HG02588 (cell line): ENCODE data around the gene RNF223.
"Not testable (repeated sequence)": the region's sequence is repeated elsewhere in the genome, so short reads cannot be mapped to it uniquely, and the experiment has no call there.

ENCODE experiments used
- ATAC-seq: cut with Tn5 transposase; IDR thresholded peaks from one replicate; pipeline ENCODE4 v1.9.1; 2021; ENCODE audit warnings: mild to moderate bottlenecking, moderate library complexity; ENCODE audit not compliant: unreplicated experiment

Gene RNF223

DNA sequence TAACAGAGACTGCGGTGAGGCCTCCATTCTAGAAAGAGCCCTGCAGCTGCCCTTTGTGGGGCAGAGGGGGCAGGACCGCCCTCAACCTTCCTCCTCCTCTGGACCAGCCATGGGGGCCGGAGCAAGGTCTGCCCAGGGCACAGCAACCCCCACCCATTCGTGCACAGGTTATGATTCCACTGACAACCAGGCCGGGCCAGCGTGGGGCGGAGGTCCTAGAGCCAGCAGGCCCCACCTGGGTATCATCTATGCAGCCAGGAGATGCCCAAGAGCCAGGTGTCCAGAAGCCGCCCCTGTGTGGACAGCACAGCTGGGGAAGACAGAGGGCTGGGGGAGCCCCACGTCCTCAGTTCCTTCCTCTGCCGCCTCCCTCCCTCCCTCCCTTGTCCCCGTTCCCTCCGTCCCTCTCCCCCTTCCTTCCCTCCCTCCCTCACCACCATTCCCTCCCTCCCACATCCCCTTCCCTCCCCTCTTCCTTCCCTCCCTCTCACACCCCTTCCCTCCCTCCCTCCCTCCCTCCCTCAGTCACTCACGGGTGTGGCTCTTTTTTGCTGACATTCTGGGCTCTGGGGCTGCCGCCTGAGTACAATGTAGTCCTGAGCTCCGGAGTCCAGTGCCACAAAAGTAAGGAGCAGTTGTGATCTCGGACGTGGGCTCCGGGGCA is 12.3 kb downstream of the RNF223 start:
- no peak for ATAC-seq

DNA sequence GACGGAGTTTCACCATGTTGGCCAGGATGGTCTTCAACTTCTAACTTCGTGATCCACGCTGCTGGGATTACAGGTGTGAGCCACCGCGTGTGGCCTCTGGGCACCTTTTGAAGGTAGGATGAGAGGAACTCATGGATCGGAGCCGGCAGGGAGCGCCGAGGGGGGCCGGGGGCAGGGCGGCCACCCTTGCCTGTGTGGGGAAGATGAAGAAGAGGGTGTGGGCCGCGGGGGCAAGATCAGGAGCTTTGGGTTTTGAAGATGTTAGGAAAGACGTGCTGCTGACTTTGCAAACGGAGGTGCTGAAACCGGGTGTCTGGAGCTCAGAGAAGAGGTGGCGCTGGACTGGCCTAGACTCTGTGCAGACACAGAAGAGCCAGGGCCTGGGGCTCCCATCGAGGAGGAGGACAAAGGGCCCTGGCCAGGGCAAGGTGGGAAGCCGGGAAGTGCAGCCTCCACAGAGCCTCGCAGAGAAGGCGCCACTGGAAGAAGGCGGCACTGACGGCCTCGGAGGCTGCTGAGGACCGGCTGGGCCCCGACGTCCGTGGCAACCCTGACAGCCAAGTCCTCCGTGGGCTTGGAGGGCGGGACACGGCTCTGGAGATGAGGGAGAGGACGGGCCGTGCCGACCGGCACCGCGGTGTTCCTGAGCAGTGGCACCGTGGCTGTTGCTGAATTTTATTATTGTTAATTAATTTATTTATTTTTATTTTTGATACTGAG is 13.7 kb downstream of the RNF223 start:
- ATAC-seq, result no peak

DNA sequence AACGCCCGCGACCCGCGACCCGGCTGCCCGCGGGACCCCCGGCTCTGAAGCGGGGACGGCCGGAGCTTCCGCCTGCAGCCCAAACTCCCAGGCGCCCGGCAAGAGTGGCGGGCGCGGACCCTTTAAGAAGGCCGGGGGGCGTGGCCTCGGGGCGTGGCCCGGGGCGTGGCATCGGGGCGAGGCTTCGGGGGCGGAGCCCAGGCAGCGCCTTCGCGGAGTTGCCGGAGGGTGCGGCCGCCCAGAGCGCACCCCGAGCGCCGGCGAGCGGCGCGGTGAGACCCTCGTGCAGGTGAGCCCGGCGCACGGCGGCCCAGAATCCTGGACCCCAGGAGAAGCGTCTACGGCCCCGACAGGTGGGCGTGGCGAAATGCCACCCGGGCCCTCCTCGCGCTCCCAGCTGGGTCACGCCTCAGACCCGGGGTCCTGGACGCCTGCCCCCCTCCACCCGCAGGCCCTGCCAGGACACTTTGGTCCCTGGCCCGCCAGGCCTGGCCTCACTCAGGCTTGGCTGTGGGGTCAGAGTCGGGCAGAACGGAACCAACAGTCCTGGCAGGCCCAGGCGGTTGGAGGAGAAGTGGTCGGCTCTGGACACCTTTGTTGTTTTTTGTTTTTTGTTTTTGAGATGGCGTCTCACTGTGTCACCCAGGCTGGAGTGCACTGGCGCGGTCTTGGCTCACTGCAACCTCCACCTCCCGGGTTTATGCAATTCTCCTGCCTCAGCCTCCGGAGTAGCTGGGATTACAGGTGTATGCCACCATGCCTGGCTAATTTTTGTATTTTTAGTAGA is 14.4 kb downstream of the RNF223 start:
- ATAC-seq, result peak; percentile 60

DNA sequence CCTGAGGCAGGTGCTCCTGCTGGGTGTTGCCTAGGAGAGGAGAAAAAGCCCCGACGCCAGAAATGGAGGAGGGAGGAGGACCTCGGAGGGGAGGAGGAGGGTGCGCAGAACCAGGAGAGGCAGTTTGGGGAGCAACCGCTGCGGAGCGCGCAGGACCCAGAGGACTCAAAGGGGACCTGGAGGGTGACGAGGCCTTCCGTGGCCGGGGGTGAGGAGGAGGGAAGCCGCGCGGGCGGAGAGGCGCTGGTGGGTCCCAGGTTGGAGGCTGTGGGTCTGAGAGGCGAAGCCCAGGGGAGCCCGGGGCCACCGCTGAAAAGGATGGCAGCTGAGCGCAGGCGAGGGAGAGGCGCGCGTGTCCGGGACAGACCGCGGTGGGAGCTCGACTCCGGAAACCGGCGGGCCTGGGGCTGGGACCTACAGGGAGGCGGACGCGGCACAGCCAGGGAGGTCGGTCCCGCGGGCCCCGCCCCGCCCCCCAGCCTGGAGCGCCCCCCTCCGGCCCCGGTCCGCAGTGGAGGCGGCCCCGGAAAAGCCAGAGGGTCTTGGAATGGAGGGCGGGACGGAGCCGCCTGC is 15.1 kb downstream of the RNF223 start:
- ATAC-seq, result peak; percentile 23

DNA sequence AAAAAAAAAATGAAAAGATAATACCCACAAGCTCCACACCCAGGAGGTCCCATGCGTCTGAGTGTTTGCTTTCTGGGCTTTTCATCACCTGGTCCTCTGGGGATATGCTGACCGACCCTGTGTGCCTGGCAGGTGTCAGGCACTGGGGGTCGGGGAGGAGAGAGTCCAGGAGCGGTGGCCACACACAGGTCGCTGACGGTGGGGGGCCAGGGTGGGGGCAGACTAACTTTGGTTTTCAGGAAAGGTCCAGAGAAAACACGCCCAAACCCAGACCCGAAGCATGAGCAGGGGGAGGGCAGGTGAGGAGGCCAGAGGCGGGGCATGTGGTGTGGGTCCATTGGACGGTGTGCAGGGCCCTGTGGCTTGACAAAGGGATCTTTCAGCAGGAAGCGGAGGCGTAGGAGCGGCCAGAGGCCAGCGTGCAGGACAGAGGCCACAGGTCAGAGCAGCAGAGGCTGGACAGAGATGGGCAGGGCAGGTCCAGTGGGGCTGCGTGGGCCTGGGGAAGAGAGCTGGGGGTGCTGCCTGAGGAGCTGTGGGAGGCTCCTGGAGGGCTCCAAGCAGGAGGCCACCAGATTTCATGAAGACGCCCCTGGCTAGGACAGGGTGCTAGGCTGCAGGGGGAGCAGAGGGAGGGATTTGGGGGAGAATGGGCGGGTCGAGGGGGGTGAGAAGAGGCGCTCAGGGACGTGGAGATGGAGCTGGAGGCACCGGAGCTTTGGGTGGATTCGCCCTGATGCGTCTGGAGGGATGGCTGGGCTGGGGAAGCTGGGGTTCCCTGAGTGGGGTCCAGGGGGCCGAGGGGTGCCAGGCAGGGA is 15.8 kb downstream of the RNF223 start:
- no peak for ATAC-seq

DNA sequence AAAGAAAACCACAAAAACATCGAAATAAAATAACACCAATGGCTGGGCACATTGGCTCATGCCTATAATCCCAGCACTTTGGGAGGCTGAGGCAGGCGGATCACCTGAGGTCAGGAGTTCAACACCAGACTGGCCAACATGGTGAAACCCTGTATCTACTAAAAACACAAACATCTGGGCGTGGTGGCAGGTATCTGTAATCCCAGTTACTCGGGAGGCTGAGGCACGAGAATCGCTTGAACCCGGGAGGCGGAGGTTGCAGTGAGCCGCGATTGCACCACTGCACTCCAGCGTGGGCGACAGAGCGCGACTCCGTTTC is 16.4 kb downstream of the RNF223 start:
- ATAC-seq, result not testable (repeated sequence)

DNA sequence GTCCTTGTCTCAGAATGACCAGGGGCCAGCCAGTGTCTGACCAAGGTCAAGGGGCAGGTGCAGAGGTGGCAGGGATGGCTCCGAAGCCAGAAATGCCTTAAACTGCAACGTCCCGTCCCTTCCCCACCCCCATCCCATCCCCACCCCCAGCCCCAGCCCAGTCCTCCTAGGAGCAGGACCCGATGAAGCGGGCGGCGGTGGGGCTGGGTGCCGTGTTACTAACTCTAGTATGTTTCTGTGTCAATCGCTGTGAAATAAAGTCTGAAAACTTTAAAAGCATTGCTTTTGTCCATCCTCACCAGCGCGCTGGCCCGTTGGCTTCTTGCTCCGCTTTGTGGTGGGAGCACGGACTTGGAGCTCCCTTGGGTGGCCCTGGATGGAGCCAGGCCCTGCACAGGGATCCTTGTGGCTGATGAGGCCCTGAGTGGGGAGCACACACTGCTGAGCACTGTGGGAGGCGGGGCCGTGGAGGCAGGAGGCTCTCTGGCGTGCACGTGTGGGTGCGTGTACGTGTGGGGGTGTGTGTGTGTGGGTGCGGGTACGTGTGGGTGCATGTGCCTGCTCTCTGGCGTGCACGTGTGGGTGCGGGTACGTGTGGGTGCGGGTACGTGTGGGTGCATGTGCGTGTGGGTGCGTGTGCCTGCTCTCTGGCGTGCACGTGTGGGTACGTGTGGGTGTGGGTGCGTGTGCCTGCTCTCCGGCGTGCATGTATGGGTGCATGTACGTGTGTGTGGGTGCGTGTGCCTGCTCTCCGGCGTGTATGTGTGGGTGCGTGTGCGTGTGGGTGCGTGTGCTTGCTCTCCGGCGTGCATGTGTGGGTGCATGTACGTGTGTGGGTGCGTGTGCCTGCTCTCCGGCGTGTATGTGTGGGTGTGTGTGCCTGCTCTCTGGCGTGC is 18.0 kb downstream of the RNF223 start:
- no peak for ATAC-seq

DNA sequence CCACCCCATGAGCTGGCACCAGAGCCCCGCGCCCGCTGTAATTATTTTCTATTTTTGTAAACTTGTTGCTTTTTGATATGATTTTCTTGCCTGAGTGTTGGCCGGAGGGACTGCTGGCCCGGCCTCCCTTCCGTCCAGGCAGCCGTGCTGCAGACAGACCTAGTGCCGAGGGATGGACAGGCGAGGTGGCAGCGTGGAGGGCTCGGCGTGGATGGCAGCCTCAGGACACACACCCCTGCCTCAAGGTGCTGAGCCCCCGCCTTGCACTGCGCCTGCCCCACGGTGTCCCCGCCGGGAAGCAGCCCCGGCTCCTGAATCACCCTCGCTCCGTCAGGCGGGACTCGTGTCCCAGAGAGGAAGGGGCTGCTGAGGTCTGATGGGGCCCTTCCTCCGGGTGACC is 19.1 kb downstream of the RNF223 start:
- ATAC-seq, result no peak

DNA sequence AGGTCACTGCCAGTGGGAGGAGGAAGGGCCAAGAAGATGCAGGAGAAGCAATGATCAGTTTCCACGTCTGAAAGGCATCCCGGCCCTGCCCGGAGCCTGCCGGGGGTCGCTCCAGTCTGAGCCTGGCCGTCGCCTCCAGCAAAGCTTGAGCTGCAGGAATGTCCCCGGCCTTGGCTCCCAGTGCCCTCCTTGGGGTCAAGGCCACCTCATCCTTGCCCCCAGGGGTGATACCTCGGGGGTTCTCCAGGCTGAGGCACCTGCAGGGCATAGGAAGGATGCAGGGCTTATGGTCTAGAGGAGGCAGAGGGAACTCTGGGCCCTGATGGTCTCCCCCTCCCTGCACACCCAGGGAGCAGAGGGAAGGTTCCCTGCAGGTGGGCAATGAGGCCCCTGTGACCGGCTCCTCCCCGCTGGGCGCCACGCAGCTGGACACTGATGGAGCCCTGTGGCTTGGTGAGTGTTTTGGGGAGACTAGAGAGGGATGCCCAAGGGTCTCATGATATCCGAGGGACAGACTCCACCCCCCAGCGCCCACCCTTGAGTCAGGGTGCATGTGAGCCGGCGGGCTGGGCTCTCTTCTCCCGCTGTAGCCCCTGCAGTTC is 19.9 kb downstream of the RNF223 start:
- no peak for ATAC-seq

DNA sequence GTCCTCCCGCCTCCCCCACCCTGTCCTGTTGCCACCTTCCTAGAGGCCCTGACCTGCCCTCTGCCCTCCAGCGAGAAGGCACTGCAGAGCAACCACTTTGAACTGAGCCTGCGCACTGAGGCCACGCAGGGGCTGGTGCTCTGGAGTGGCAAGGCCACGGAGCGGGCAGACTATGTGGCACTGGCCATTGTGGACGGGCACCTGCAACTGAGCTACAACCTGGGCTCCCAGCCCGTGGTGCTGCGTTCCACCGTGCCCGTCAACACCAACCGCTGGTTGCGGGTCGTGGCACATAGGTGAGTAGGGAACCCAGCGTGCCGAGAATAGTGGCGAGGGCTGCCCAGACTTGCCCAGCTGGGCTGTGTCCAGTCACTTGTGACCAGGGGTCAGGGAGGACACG is 20.4 kb downstream of the RNF223 start:
- ATAC-seq, result no peak

DNA sequence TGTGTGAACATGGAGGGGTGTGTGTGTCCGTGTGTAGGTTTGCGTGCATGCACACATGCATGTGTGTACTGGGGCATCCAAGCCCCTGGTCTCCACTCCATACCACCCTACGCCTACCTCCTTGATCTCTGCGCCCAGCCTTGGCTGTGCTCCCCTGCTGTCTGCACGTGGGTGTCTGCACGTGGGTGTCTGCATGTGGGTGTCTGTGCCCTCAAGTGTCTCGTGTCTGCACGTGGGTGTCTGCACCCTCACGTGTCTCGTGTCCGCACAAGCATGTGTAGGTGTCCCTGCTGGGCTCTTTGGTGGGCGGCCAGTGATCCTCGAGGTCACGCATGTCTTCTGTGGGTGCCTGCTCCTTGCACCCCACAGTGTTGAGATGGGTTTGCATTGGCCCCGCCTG is 21.1 kb downstream of the RNF223 start:
- no peak for ATAC-seq

DNA sequence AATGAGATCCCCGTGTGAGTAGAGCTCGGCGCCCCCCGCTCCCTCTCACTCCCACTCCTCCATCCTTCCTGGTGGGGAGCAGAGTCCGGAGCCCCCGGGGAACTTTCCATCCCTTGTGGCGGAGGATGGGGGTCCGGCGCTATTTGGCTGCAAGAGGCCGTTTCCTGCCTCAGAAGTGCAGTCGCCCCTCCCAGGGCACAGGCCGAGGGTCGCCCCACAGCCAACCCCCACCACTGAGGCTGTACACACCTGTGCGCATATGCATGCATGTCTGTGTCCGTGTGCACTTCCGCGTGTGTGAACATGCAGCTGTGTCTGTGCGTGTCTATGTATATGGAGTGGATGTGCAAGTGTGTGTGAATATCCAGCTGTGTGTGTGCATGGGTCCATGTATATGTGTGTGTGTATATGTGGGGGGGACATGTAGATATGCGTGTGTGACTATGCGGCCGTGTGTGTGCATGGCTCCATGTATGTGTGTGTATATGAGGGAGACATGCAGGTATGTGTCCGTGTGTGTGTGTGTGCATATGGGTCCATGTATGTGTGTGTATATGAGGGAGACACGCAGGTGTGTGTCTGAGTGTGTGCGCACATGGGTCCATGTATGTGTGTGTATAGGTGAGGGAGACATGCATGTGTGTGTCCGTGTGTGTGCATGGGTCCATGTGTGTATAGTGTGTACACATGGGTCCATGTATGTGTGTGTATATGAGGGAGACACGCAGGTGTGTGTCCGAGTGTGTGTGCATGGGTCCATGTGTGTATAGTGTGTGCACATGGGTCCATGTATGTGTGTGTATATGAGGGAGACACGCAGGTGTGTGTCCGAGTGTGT is 21.9 kb downstream of the RNF223 start:
- ATAC-seq, result no peak

DNA sequence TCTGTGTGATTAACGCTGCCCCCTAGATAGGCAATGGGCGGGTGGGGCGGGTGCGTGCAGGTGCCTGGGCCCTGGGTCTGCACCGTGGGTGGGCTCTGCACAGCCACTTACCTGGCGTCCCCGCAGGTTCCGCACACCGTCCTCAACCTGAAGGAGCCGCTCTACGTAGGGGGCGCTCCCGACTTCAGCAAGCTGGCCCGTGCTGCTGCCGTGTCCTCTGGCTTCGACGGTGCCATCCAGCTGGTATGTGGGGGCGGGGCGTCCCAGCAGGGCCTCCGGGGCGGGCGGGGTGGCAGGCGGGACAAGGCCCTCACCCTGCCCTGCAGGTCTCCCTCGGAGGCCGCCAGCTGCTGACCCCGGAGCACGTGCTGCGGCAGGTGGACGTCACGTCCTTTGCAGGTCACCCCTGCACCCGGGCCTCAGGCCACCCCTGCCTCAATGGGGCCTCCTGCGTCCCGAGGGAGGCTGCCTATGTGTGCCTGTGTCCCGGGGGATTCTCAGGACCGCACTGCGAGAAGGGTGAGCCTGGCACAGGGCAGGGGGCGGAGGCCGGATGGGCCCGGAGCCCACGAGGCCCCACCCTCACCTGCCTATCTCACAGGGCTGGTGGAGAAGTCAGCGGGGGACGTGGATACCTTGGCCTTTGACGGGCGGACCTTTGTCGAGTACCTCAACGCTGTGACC is 22.8 kb downstream of the RNF223 start:
- ATAC-seq, result no peak

DNA sequence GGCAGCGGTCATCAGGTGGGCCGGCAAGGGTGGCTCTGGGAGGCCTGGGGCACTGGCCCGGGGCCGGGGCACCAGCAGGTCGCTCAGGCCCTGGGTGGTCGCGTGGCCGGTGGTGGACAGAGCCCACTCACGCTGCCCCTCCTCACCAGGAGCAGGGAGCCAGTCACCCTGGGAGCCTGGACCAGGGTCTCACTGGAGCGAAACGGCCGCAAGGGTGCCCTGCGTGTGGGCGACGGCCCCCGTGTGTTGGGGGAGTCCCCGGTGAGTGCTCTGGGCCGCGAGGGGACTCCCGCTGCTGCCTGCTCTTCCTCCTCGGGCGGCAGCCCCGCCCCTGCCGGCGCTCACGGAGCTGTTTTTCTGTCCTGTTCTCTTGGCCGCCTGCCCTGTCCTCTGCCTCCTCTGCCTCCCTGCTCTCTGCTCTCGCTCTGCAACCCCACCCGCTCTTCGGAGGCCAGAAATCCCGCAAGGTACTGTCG is 23.5 kb downstream of the RNF223 start:
- ATAC-seq, result no peak

DNA sequence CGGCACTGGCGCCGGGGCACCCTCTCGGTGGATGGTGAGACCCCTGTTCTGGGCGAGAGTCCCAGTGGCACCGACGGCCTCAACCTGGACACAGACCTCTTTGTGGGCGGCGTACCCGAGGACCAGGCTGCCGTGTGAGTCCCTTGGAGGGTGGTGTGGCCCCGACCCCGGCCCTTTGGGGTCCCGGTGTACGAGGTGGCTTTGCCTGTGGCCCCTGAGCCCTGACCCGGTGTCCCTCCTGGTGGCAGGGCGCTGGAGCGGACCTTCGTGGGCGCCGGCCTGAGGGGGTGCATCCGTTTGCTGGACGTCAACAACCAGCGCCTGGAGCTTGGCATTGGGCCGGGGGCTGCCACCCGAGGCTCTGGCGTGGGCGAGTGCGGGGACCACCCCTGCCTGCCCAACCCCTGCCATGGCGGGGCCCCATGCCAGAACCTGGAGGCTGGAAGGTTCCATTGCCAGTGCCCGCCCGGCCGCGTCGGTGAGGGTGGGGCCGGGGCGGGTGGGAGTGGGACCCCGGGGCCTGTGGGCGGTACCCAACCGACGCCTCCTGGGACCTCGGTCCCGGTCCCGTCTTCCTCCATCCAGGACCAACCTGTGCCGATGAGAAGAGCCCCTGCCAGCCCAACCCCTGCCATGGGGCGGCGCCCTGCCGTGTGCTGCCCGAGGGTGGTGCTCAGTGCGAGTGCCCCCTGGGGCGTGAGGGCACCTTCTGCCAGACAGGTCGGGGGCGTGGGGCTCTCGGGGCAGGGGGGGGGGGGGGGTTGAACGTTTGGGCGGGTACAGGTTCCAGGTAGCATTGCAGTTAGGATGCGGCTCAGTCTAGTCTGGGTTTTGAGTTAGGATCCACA is 24.6 kb downstream of the RNF223 start:
- ATAC-seq, result no peak

DNA sequence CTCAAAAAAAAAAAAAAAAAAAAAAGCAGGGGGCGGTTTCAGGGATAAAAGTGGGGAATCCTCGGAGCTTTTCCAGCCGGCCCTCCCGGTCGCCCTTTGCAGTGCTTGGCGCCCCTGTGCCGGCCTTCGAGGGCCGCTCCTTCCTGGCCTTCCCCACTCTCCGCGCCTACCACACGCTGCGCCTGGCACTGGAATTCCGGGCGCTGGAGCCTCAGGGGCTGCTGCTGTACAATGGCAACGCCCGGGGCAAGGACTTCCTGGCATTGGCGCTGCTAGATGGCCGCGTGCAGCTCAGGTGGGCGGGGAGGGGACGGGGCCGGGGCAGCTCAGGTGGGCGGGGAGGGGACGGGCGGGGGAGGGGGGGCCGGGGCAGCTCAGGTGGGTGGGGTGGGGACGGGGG is 25.3 kb downstream of the RNF223 start:
- ATAC-seq, result no peak

DNA sequence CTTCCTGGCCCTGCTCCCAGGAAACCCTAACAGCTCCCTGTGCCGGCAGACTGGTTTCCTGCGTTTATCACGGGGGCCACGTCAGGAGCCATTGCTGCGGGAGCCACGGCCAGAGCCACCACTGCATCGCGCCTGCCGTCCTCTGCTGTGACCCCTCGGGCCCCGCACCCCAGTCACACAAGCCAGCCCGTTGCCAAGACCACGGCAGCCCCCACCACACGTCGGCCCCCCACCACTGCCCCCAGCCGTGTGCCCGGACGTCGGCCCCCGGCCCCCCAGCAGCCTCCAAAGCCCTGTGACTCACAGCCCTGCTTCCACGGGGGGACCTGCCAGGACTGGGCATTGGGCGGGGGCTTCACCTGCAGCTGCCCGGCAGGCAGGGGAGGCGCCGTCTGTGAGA is 26.1 kb downstream of the RNF223 start:
- no peak for ATAC-seq
